Measurements from ENCODE around the gene AQP2. TPM values are rescaled to one million over a fixed set of nuclear protein-coding genes. Genes with fewer than 3 reads are reported as not detected.

AQP2 gene
- total and polyA plus RNA-seq, 2 of the 13 experiments (the other 11 are each of a cell fraction or from before 2014, with no cell fraction given) = not detected

GRCh38 chr12:49925433-49926204 lies 24.9 kb upstream of the AQP2 start:
- Histone ChIP-seq H3K27me3 (ENCODE audit: control insufficient read depth in 1 of 2, insufficient read depth in 2 of 2, low read length in 2 of 2) (peaks cover 1 to 10% of the 10 kb centered on the region in 2 experiments; a peak in 2 of 5 replicates), H4K20me1 (ENCODE audit: insufficient read depth, low read length) (no peaks in the 10 kb centered on the region), H3K36me3 (replicated peaks in 1 of 2; ENCODE audit: control insufficient read depth in 1 of 2, insufficient read depth in 2 of 2, low read length in 2 of 2) (no peaks in the 10 kb centered on the region), H2AFZ (ENCODE audit: low read length) (no peak overlapping the region), H3K4me1 (ENCODE audit: insufficient read depth, low read length) (no peaks in the 10 kb centered on the region), H3K9ac (ENCODE audit: insufficient read depth, low read depth, low read length) (no peak overlapping the region), H3K27ac (ENCODE audit: extremely low read length, insufficient read depth, low read length) (no peak overlapping the region), H3K4me3 (replicated peaks in 1 of 3; ENCODE audit: insufficient read depth in 1 of 3, low read depth in 2 of 3, low read length in 3 of 3) (no peak overlapping the region), H3K4me2 (ENCODE audit: low read depth, low read length) (no peak overlapping the region), H3K79me2 (ENCODE audit: insufficient read depth, low read length) (no peaks in the 10 kb centered on the region), H3K9me3 (ENCODE audit: low read length) (no peaks in the 10 kb centered on the region)
- 78% methylated on average over 10 of the region's 11 CpGs for WGBS (ENCODE audit: low lambda C conversion rate)
- intact Hi-C loops (cut with micrococcal nuclease; ENCODE audit: unreplicated experiment) (no loop called here), in situ Hi-C loops (cut with HindIII; ENCODE audit: extremely low pct_ligation_motif_present, low pct_unique_long_range_greater_than_20kb) (no loop called here)
- ATAC-seq (no peak), DNase-seq (ENCODE audit: low spot score) (no peak), FAIRE-seq (no peak)
- TF ChIP-seq, protein P1, sequence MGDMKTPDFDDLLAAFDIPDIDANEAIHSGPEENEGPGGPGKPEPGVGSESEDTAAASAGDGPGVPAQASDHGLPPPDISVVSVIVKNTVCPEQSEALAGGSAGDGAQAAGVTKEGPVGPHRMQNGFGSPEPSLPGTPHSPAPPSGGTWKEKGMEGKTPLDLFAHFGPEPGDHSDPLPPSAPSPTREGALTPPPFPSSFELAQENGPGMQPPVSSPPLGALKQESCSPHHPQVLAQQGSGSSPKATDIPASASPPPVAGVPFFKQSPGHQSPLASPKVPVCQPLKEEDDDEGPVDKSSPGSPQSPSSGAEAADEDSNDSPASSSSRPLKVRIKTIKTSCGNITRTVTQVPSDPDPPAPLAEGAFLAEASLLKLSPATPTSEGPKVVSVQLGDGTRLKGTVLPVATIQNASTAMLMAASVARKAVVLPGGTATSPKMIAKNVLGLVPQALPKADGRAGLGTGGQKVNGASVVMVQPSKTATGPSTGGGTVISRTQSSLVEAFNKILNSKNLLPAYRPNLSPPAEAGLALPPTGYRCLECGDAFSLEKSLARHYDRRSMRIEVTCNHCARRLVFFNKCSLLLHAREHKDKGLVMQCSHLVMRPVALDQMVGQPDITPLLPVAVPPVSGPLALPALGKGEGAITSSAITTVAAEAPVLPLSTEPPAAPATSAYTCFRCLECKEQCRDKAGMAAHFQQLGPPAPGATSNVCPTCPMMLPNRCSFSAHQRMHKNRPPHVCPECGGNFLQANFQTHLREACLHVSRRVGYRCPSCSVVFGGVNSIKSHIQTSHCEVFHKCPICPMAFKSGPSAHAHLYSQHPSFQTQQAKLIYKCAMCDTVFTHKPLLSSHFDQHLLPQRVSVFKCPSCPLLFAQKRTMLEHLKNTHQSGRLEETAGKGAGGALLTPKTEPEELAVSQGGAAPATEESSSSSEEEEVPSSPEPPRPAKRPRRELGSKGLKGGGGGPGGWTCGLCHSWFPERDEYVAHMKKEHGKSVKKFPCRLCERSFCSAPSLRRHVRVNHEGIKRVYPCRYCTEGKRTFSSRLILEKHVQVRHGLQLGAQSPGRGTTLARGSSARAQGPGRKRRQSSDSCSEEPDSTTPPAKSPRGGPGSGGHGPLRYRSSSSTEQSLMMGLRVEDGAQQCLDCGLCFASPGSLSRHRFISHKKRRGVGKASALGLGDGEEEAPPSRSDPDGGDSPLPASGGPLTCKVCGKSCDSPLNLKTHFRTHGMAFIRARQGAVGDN (CRISPR knock-in tag; IDR thresholded peaks at IDR 0.05) = no peak
- TF ChIP-seq ZSCAN22 (CRISPR knock-in tag; IDR thresholded peaks at IDR 0.05) = no peak
- peak; percentile 92 for TF ChIP-seq MNT (IDR thresholded peaks at IDR 0.05)
- TF ChIP-seq RBM22 (optimal IDR thresholded peaks at IDR 0.05; ENCODE audit: low read length) = no peak
- TF ChIP-seq, protein P2, sequence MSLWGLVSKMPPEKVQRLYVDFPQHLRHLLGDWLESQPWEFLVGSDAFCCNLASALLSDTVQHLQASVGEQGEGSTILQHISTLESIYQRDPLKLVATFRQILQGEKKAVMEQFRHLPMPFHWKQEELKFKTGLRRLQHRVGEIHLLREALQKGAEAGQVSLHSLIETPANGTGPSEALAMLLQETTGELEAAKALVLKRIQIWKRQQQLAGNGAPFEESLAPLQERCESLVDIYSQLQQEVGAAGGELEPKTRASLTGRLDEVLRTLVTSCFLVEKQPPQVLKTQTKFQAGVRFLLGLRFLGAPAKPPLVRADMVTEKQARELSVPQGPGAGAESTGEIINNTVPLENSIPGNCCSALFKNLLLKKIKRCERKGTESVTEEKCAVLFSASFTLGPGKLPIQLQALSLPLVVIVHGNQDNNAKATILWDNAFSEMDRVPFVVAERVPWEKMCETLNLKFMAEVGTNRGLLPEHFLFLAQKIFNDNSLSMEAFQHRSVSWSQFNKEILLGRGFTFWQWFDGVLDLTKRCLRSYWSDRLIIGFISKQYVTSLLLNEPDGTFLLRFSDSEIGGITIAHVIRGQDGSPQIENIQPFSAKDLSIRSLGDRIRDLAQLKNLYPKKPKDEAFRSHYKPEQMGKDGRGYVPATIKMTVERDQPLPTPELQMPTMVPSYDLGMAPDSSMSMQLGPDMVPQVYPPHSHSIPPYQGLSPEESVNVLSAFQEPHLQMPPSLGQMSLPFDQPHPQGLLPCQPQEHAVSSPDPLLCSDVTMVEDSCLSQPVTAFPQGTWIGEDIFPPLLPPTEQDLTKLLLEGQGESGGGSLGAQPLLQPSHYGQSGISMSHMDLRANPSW (CRISPR knock-in tag; IDR thresholded peaks at IDR 0.05; ENCODE audit: borderline replicate concordance) = no peak
- ChIA-PET POLR2A (no interaction called here), CTCF (ENCODE audit: low intra/inter-chr PET ratio, low total read pairs) (no interaction called here)
- BruUV-seq (replicated peaks) = no TSS peak

Data from HepG2 (cell line).